ENCODE data around the gene GDPD5.

Gene GDPD5

GRCh38 chr11:75472081-75472732, 53.5 kb downstream of the GDPD5 start:
- DNase-seq (ENCODE audit: low read depth), result no peak

- no peak for DNase-seq (ENCODE audit: low read depth)
Observed at GRCh38 chr11:75471176-75471973, 54.4 kb downstream of the GDPD5 start.

GRCh38 chr11:75470476-75471080, 55.2 kb downstream of the GDPD5 start:
- no peak for DNase-seq (ENCODE audit: low read depth)

GRCh38 chr11:75469785-75470405, 55.8 kb downstream of the GDPD5 start:
- no peak for DNase-seq (ENCODE audit: low read depth)

- no peak for DNase-seq (ENCODE audit: low read depth)
Observed at GRCh38 chr11:75468534-75469340, 57.0 kb downstream of the GDPD5 start.

GRCh38 chr11:75467881-75468280, 57.9 kb downstream of the GDPD5 start:
- no peak for DNase-seq (ENCODE audit: low read depth)

- DNase-seq (ENCODE audit: low read depth), result no peak
Observed at GRCh38 chr11:75467311-75467710, 58.4 kb downstream of the GDPD5 start.

- DNase-seq (ENCODE audit: low read depth), result no peak
Observed at GRCh38 chr11:75465701-75466531, 59.8 kb downstream of the GDPD5 start.

- no peak for DNase-seq (ENCODE audit: low read depth)
Observed at GRCh38 chr11:75463106-75463774, 62.5 kb downstream of the GDPD5 start.

- DNase-seq (ENCODE audit: low read depth), result no peak
Observed at GRCh38 chr11:75462117-75462653, 63.6 kb downstream of the GDPD5 start.

GRCh38 chr11:75461151-75461550, 64.6 kb downstream of the GDPD5 start:
- DNase-seq (ENCODE audit: low read depth), result no peak

GRCh38 chr11:75456596-75457183, 69.1 kb downstream of the GDPD5 start:
- DNase-seq (ENCODE audit: low read depth), result no peak

GRCh38 chr11:75454987-75455386, 70.8 kb downstream of the GDPD5 start:
- DNase-seq (ENCODE audit: low read depth), result no peak

GRCh38 chr11:75453916-75454655, 71.7 kb downstream of the GDPD5 start:
- no peak for DNase-seq (ENCODE audit: low read depth)

- peak; percentile 9 for DNase-seq (ENCODE audit: low read depth)
Observed at GRCh38 chr11:75450826-75451821, 74.6 kb downstream of the GDPD5 start.

- DNase-seq (ENCODE audit: low read depth), result no peak
Observed at GRCh38 chr11:75450236-75450635, 75.5 kb downstream of the GDPD5 start.

GRCh38 chr11:75449776-75450175, 76.0 kb downstream of the GDPD5 start:
- no peak for DNase-seq (ENCODE audit: low read depth)

GRCh38 chr11:75449271-75449670, 76.5 kb downstream of the GDPD5 start:
- DNase-seq (ENCODE audit: low read depth), result no peak

All from activated gamma-delta T cell treated with anti-CD3 and anti-CD28 coated beads, Interleukin-2, amount 50 U/mL, for 16 hours (primary cell).